Mammary microvascular endothelial cell (primary cell): ENCODE data around the gene CCDC15. TPM values are rescaled to one million over a fixed set of nuclear protein-coding genes. Genes with fewer than 3 reads are reported as not detected.

Experiments
- total RNA-seq: library from RNA; depleted of rRNA; stranded (reverse); fragments of >200 nt; gene quantifications from 2 replicates; pipeline ENCODE4 v1.2.3, GENCODE V29; 2015

CCDC15 gene, protein sequence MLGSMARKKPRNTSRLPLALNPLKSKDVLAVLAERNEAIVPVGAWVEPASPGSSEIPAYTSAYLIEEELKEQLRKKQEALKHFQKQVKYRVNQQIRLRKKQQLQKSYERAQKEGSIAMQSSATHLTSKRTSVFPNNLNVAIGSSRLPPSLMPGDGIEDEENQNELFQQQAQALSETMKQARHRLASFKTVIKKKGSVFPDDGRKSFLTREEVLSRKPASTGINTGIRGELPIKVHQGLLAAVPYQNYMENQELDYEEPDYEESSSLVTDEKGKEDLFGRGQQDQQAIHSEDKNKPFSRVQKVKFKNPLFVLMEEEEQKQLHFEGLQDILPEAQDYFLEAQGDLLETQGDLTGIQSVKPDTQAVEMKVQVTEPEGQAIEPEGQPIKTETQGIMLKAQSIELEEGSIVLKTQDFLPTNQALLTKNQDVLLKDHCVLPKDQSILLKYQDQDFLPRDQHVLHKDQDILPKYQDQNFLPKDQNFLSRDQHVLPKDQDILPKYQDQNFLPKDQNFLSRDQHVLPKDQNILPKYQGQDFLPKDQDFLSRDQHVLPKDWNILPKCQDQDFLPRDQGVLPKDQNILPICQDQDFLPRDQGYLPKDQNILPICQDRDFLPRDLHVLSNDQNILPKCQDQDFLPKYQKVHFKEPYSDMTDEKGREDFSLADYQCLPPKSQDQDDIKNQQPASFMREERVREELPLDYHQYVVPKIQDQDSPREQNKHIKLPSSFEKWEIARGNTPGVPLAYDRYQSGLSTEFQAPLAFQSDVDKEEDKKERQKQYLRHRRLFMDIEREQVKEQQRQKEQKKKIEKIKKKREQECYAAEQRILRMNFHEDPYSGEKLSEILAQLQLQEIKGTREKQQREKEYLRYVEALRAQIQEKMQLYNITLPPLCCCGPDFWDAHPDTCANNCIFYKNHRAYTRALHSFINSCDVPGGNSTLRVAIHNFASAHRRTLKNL
- total RNA-seq = 4.2 and 4.4 TPM in 2 replicates

DNA sequence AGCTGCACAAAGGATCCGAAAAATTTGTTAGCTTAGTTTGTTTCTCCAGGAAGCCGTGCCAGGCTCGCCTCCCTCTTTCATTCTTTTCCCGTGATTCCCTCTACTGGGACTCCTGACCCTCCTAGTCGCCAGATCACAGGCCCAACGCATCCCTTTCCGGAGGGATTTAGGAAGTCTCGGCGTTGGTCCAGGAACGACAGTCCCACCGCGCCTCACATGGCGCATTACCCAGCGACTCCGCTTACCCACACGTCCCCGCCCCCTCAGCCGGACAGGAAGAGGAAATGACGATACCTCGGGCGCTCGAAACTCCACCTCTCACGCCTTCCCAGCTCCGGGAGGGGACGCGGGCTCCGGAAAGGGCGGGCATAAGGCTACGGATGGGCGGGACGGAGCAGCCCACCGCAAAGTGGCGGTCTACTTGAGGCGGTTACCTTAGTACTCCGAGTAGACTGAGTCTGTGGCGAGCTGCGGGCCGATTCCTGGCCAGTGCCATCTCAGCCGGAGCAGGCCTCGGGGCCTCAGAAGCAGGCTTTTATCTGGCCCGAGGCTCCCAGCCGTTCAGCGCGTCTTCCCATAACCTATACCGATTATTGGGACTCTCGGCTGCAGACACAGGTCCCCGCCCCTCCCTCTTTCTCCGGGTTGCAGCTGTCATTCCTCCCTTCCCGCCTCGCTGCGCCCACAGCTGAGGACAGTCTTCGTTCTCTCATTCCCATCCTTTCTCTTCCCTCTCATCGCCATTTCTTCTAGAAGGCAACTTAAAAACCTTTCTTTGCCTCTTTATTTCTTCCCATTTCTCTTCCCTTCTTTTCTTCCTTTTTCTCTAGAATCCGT, at the start of gene CCDC15:
CCDC15 (plus strand) TSS at position 450 of the 837 bp plus-strand sequence. CDS start 531 bp downstream, outside the sequence.

DNA sequence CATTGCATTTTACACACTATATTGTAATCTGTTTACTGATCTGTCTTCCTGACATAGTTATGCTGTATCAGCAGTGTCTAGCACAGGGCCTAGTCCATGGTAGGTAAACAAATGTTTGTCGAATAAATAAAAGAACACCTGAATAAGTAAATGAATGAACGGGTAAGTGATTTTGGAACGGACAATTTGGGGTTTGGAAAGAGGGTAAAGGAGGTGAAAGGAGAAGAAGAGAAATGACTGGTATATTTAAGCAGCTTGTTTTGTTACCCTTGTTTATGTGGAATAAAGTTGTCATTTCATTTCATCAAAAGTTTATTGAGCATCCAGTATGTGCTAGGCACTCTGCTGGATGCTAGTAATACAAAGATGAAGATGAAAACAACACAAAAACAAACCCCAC, 35.1 kb upstream of the CCDC15 start, which contains the start of gene HEPN1:
HEPN1 (plus strand) TSS at position 301 of the 400 bp plus-strand sequence.

DNA sequence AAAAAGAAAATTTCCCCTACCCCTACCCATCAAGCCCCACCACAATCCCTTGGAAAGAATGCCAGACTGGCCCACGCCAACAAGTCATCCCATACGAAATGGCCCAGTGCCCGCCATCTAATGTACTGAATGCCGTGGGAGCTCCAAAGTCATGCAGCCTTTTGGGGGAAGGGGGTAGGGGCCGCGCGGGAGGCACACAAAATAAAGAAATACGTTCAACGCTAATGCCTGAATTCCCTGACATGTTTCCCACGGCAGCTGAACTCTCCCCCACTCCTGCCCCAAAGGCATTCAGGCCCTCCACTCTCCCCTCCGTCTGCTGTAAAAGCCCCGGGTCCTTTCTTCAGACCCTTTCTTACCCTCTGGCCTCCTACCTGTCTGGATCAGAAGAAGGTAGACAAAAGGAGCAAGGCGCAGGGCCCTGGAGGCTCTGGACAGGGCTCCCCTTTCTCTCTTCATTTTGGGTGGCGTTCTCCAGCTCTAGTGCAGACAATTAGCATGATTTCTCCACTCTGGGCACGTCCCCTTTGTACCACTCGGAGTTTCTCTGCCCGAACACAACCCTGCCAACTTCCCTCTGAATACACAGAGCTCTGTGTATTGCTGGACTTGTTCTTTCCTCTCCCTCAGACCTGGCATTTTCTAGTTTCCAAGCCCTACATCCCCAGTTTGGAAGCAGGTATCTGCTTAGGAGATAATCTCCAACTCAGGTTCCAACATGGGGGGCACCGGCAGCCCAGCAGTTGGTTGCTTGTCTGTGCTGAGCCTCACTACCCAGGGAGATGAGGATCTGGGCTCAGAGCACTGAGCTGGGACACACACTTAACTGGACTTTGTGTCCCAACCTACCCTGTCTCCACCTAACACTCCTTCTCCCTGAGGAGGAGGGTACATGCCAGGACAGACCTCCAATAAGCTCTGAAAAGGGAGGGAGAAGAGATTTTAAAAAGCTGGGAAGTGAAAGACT, 18.2 kb upstream of the CCDC15 start, which contains the start of gene HEPACAM:
HEPACAM (minus strand) TSS at position 500 of the 967 bp plus-strand sequence; CDS start at position 459, 41 bp downstream.

DNA sequence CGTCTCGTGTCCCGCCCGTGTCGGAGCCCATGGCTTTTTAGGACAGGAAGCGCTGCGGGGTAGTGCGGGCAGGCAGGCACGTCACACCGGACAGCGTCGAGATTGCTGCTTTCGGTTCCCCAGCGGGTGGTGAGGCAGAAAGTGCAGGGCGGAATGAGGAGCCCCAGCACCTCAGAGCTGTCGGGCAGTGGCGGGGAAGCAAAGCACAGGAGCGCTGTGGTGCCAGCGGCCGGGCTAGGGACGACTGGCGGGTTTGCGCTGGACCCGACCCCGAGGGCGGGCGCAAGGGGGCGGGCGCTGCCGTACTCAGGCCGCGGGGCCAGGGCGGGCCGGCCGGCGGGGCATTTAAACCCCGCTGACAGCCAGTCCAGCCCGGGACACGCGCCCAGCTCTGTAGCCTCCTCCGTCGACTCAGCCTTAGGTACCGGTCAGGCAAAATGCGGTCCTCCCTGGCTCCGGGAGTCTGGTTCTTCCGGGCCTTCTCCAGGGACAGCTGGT, 109.0 kb downstream of the CCDC15 start, which contains the start of gene SLC37A2:
SLC37A2 (plus strand) TSS at position 375 of the 498 bp plus-strand sequence; CDS start at position 438, 63 bp downstream.

Other genes starting within 250 kb of the CCDC15 start
- gene NRGN, start 214.3 kb upstream of the CCDC15 start, total RNA-seq = 21.7 and 24.4 TPM in 2 replicates
- 0.07 and 0.44 TPM in 2 replicates for gene VSIG2, start 201.9 kb upstream of the CCDC15 start, total RNA-seq
- gene ESAM, start 191.9 kb upstream of the CCDC15 start, total RNA-seq = 311 and 317 TPM in 2 replicates
- 8.6 and 9.1 TPM in 2 replicates for gene MSANTD2, start 153.8 kb upstream of the CCDC15 start, total RNA-seq
- gene ROBO3, start 88.8 kb upstream of the CCDC15 start, total RNA-seq = 4.3 and 8.1 TPM in 2 replicates
- gene ROBO4, start 56.3 kb upstream of the CCDC15 start, total RNA-seq = 405 and 425 TPM in 2 replicates
- not detected in 2 replicates for gene HEPN1, start 35.0 kb upstream of the CCDC15 start, total RNA-seq
- gene HEPACAM, start 18.2 kb upstream of the CCDC15 start, total RNA-seq = not detected in 2 replicates
- 2.9 and 3.7 TPM in 2 replicates for gene SLC37A2, start 109.1 kb downstream of the CCDC15 start, total RNA-seq
- gene TMEM218, start 157.4 kb downstream of the CCDC15 start, total RNA-seq = 23.5 and 27.3 TPM in 2 replicates
- gene PKNOX2, start 210.5 kb downstream of the CCDC15 start, total RNA-seq = not detected in 2 replicates